ENCODE measurements around the gene OR4F15. TPM values are rescaled to one million over a fixed set of nuclear protein-coding genes. Genes with fewer than 3 reads are reported as not detected.

OR4F15 gene
- total RNA-seq, 1 donor from 2014 or later, result not detected

GRCh38 chr15:101820781-101821180 is 8.8 kb downstream of the OR4F15 start:
- no peak overlapping the region for H3K27ac ChIP-seq (ENCODE audit: low read depth, low read length)
- H3K9me3 ChIP-seq (ENCODE audit: control insufficient read depth in 3 of 3, low read length in 3 of 3), result peaks cover 0 to 5% (median 2%) of the 10 kb centered on the region in 3 donors
- no peaks in the 10 kb centered on the region for H3K27me3 ChIP-seq (ENCODE audit: control insufficient read depth in 3 of 3, insufficient read depth in 3 of 3, low read length in 3 of 3)
- no peak overlapping the region for H3K9ac ChIP-seq (ENCODE audit: low read depth in 1 of 3, low read length in 3 of 3)
- H3K4me3 ChIP-seq (ENCODE audit: low read length in 3 of 3), result no peak overlapping the region
- H3K4me1 ChIP-seq (ENCODE audit: control insufficient read depth in 3 of 3, insufficient read depth in 3 of 3, low read length in 3 of 3), result no peaks in the 10 kb centered on the region
- H3K36me3 ChIP-seq (ENCODE audit: control insufficient read depth in 3 of 3, insufficient read depth in 3 of 3, low read length in 3 of 3), result no peaks in the 10 kb centered on the region

- H3K27ac ChIP-seq (ENCODE audit: low read depth, low read length), result no peak overlapping the region
- peaks cover 0 to 5% (median 2%) of the 10 kb centered on the region in 3 donors for H3K9me3 ChIP-seq (ENCODE audit: control insufficient read depth in 3 of 3, low read length in 3 of 3)
- no peaks in the 10 kb centered on the region for H3K4me1 ChIP-seq (ENCODE audit: control insufficient read depth in 3 of 3, insufficient read depth in 3 of 3, low read length in 3 of 3)
- no peak overlapping the region for H3K9ac ChIP-seq (ENCODE audit: low read depth in 1 of 3, low read length in 3 of 3)
- H3K36me3 ChIP-seq (ENCODE audit: control insufficient read depth in 3 of 3, insufficient read depth in 3 of 3, low read length in 3 of 3), result no peaks in the 10 kb centered on the region
- no peak overlapping the region for H3K4me3 ChIP-seq (ENCODE audit: low read length in 3 of 3)
- H3K27me3 ChIP-seq (ENCODE audit: control insufficient read depth in 3 of 3, insufficient read depth in 3 of 3, low read length in 3 of 3), result no peaks in the 10 kb centered on the region
These were observed 15.3 kb downstream of the OR4F15 start for GRCh38 chr15:101827257-101827656.

- no peaks in the 10 kb centered on the region for H3K4me1 ChIP-seq (ENCODE audit: control insufficient read depth in 3 of 3, insufficient read depth in 3 of 3, low read length in 3 of 3)
- H3K9ac ChIP-seq (ENCODE audit: low read depth in 1 of 3, low read length in 3 of 3), result no peak overlapping the region
- peaks cover 0 to 6% (median 2%) of the 10 kb centered on the region in 3 donors for H3K9me3 ChIP-seq (ENCODE audit: control insufficient read depth in 3 of 3, low read length in 3 of 3)
- H3K27me3 ChIP-seq (ENCODE audit: control insufficient read depth in 3 of 3, insufficient read depth in 3 of 3, low read length in 3 of 3), result no peaks in the 10 kb centered on the region
- no peaks in the 10 kb centered on the region for H3K36me3 ChIP-seq (ENCODE audit: control insufficient read depth in 3 of 3, insufficient read depth in 3 of 3, low read length in 3 of 3)
- H3K27ac ChIP-seq (ENCODE audit: low read depth, low read length), result no peak overlapping the region
- H3K4me3 ChIP-seq (ENCODE audit: low read length in 3 of 3), result no peak overlapping the region
These were observed 16.8 kb downstream of the OR4F15 start for GRCh38 chr15:101828774-101829173.

- no peak overlapping the region for H3K9ac ChIP-seq (ENCODE audit: low read depth in 1 of 3, low read length in 3 of 3)
- H3K4me1 ChIP-seq (ENCODE audit: control insufficient read depth in 3 of 3, insufficient read depth in 3 of 3, low read length in 3 of 3), result no peaks in the 10 kb centered on the region
- H3K27me3 ChIP-seq (ENCODE audit: control insufficient read depth in 3 of 3, insufficient read depth in 3 of 3, low read length in 3 of 3), result peaks cover 0 to 3% (median 0%) of the 10 kb centered on the region in 3 donors
- no peak overlapping the region for H3K4me3 ChIP-seq (ENCODE audit: low read length in 3 of 3)
- H3K27ac ChIP-seq (ENCODE audit: low read depth, low read length), result no peak overlapping the region
- H3K9me3 ChIP-seq (ENCODE audit: control insufficient read depth in 3 of 3, low read length in 3 of 3), result no peaks in the 10 kb centered on the region
- no peaks in the 10 kb centered on the region for H3K36me3 ChIP-seq (ENCODE audit: control insufficient read depth in 3 of 3, insufficient read depth in 3 of 3, low read length in 3 of 3)
These were observed 29.7 kb downstream of the OR4F15 start for GRCh38 chr15:101841656-101842055.

GRCh38 chr15:101844916-101845315 is 32.9 kb downstream of the OR4F15 start:
- Histone ChIP-seq H3K9ac (ENCODE audit: low read depth in 1 of 3, low read length in 3 of 3) (no peak overlapping the region), H3K4me3 (ENCODE audit: low read length in 3 of 3) (no peak overlapping the region), H3K36me3 (ENCODE audit: control insufficient read depth in 3 of 3, insufficient read depth in 3 of 3, low read length in 3 of 3) (no peaks in the 10 kb centered on the region), H3K4me1 (ENCODE audit: control insufficient read depth in 3 of 3, insufficient read depth in 3 of 3, low read length in 3 of 3) (no peaks in the 10 kb centered on the region), H3K27ac (ENCODE audit: low read depth, low read length) (no peak overlapping the region), H3K9me3 (ENCODE audit: control insufficient read depth in 3 of 3, low read length in 3 of 3) (no peaks in the 10 kb centered on the region), H3K27me3 (ENCODE audit: control insufficient read depth in 3 of 3, insufficient read depth in 3 of 3, low read length in 3 of 3) (peaks cover 0 to 8% (median 0%) of the 10 kb centered on the region in 3 donors)

- no peaks in the 10 kb centered on the region for H3K36me3 ChIP-seq (ENCODE audit: control insufficient read depth in 3 of 3, insufficient read depth in 3 of 3, low read length in 3 of 3)
- H3K4me1 ChIP-seq (ENCODE audit: control insufficient read depth in 3 of 3, insufficient read depth in 3 of 3, low read length in 3 of 3), result no peaks in the 10 kb centered on the region
- H3K27ac ChIP-seq (ENCODE audit: low read depth, low read length), result no peak overlapping the region
- peaks cover 0 to 3% (median 0%) of the 10 kb centered on the region in 3 donors for H3K27me3 ChIP-seq (ENCODE audit: control insufficient read depth in 3 of 3, insufficient read depth in 3 of 3, low read length in 3 of 3)
- no peak overlapping the region for H3K4me3 ChIP-seq (ENCODE audit: low read length in 3 of 3)
- H3K9me3 ChIP-seq (ENCODE audit: control insufficient read depth in 3 of 3, low read length in 3 of 3), result no peaks in the 10 kb centered on the region
- no peak overlapping the region for H3K9ac ChIP-seq (ENCODE audit: low read depth in 1 of 3, low read length in 3 of 3)
These were observed 40.4 kb downstream of the OR4F15 start for GRCh38 chr15:101852356-101852755.

Small RNA genes lying within 50 kb of the gene (small RNA-seq; reads per million reads assigned to genes)
- not detected for gene RN7SL209P

Other genes starting within 250 kb of the OR4F15 start
- gene TM2D3, start 159.8 kb upstream of the OR4F15 start, total RNA-seq, result 49.6 TPM
- gene TARS3, start 87.7 kb upstream of the OR4F15 start, total RNA-seq, result 21.4 TPM
- gene OR4F6, start 8.7 kb upstream of the OR4F15 start, total RNA-seq, result not detected

Data from skeletal muscle tissue (tissue), 5 donors.